Measurements from ENCODE around the gene ELFN1. TPM values are rescaled to one million over a fixed set of nuclear protein-coding genes. Genes with fewer than 3 reads are reported as not detected.
A peak's percentile ranks its signal among the peaks of the same experiment; 100 is the strongest.

ELFN1 gene
- total RNA-seq, 1 donor from 2014 or later: under 0.01 TPM

- no peak for DNase-seq (ENCODE audit: low read depth)
- TF ChIP-seq, protein P1, sequence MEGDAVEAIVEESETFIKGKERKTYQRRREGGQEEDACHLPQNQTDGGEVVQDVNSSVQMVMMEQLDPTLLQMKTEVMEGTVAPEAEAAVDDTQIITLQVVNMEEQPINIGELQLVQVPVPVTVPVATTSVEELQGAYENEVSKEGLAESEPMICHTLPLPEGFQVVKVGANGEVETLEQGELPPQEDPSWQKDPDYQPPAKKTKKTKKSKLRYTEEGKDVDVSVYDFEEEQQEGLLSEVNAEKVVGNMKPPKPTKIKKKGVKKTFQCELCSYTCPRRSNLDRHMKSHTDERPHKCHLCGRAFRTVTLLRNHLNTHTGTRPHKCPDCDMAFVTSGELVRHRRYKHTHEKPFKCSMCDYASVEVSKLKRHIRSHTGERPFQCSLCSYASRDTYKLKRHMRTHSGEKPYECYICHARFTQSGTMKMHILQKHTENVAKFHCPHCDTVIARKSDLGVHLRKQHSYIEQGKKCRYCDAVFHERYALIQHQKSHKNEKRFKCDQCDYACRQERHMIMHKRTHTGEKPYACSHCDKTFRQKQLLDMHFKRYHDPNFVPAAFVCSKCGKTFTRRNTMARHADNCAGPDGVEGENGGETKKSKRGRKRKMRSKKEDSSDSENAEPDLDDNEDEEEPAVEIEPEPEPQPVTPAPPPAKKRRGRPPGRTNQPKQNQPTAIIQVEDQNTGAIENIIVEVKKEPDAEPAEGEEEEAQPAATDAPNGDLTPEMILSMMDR (IDR thresholded peaks at IDR 0.05; ENCODE audit: insufficient read depth, low read length, severe bottlenecking): no peak
- no peaks in the 10 kb centered on the region for H3K36me3 ChIP-seq (ENCODE audit: control insufficient read depth, insufficient read depth, low read length)
- no peak for FAIRE-seq
- no peak overlapping the region for H3K4me3 ChIP-seq (ENCODE audit: low read depth, low read length)
- H3K27me3 ChIP-seq (ENCODE audit: control insufficient read depth, insufficient read depth, low read length): no peaks in the 10 kb centered on the region
Measured at GRCh38 chr7:1732645-1733044, 62.6 kb downstream of the ELFN1 start.

GRCh38 chr7:1733206-1733907 is 63.3 kb downstream of the ELFN1 start:
- TF ChIP-seq, protein P1 (IDR thresholded peaks at IDR 0.05; ENCODE audit: insufficient read depth, low read length, severe bottlenecking): no peak
- DNase-seq (ENCODE audit: low read depth) (no peak), FAIRE-seq (no peak)
- Histone ChIP-seq H3K27me3 (ENCODE audit: control insufficient read depth, insufficient read depth, low read length) (no peaks in the 10 kb centered on the region), H3K36me3 (ENCODE audit: control insufficient read depth, insufficient read depth, low read length) (no peaks in the 10 kb centered on the region), H3K4me3 (ENCODE audit: low read depth, low read length) (no peak overlapping the region)

DNA sequence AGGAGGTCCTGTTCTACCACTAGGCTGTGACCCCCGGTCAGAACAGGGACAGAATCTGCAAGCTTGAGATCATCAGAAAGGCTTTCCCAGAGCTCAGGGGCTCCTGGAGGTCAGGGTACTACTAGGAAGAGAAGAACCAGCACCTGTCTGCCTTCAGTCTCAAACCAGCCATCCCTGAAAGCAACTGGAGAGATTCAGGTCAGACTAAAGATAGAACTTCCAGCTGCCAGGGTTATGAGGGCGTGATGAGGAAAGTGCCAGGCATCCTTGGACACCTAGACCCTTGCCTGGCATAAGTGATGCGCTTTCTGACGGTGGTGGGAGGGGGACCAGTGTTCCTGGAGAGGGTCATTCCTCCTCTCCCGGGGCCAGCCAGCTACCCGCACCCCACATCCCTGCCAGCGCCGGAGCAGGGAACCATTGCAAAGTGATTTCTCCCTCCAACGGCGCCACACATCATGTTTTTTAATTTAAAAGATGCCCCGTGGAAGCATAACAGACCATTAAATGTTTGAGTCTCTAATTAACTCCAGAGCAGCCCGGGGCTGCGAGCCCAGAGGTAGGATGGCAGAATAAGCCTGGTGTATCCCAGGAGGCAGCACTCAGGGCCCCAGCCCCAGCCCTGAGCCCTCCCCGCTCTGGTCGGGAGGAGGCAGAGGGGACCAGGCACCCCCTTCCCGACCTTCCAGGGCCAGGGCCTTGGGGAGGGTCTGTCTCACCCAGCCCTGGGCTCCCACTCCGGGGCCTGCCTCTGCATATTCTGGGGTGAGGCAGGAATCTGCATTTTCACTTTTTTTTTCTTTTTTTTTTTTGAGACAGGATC is 64.0 kb downstream of the ELFN1 start:
- TF ChIP-seq, protein P1 (IDR thresholded peaks at IDR 0.05; ENCODE audit: insufficient read depth, low read length, severe bottlenecking): no peak
- Histone ChIP-seq H3K27me3 (ENCODE audit: control insufficient read depth, insufficient read depth, low read length) (no peaks in the 10 kb centered on the region), H3K4me3 (ENCODE audit: low read depth, low read length) (no peak overlapping the region), H3K36me3 (ENCODE audit: control insufficient read depth, insufficient read depth, low read length) (no peaks in the 10 kb centered on the region)
- FAIRE-seq (no peak), DNase-seq (ENCODE audit: low read depth) (no peak)

DNA sequence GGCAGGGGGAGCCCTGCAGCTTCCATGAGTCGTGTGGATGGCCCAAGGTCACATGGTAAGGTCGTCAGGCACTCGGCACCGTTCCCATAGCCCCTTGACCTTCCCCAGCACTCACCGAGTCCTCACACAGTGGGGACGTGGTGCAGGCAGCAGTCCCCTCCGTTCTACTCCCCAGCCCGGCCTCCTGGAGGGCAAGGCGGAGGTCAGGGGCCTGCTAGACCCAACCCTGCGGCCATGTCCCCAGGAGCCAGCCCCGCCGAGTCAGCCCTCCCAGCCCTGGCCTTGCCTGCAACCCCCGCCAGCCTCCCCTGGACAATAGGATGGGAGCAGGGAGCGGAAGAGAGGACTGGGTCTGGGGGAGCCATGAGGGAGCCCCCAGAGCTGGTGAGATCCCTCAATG is 65.2 kb downstream of the ELFN1 start:
- Histone ChIP-seq H3K36me3 (ENCODE audit: control insufficient read depth, insufficient read depth, low read length) (no peaks in the 10 kb centered on the region), H3K4me3 (ENCODE audit: low read depth, low read length) (no peak overlapping the region), H3K27me3 (ENCODE audit: control insufficient read depth, insufficient read depth, low read length) (no peaks in the 10 kb centered on the region)
- FAIRE-seq: no peak
- DNase-seq (ENCODE audit: low read depth): no peak
- TF ChIP-seq, protein P1 (IDR thresholded peaks at IDR 0.05; ENCODE audit: insufficient read depth, low read length, severe bottlenecking): no peak

- H3K27me3 ChIP-seq (ENCODE audit: control insufficient read depth, insufficient read depth, low read length): no peaks in the 10 kb centered on the region
- H3K36me3 ChIP-seq (ENCODE audit: control insufficient read depth, insufficient read depth, low read length): no peaks in the 10 kb centered on the region
- H3K4me3 ChIP-seq (ENCODE audit: low read depth, low read length): no peak overlapping the region
- DNase-seq (ENCODE audit: low read depth): no peak
- TF ChIP-seq, protein P1 (IDR thresholded peaks at IDR 0.05; ENCODE audit: insufficient read depth, low read length, severe bottlenecking): no peak
- FAIRE-seq: peak; percentile 43
Measured at GRCh38 chr7:1735806-1736483, 65.9 kb downstream of the ELFN1 start.

Data from bronchial epithelial cell (primary cell).